Transverse colon (tissue), 4 donors: ENCODE data around the gene CRISPLD2. TPM values are rescaled to one million over a fixed set of nuclear protein-coding genes. Genes with fewer than 3 reads are reported as not detected.

ENCODE experiments used
- DNase-seq: peaks from one replicate; pipeline ENCODE4 v3.0.0-alpha.2; 2019
- H3K27ac ChIP-seq, 4 donors: fragments of 200-600 bp; sonication (generic); 2 replicates each; pipeline ENCODE4 v1.5.1; 2016 to 2018; ENCODE audit warnings: inconsistent platforms in 4 of 4
- H3K27me3 ChIP-seq: fragments of 200-600 bp; sonication (generic); 2 replicates; pipeline ENCODE4 v1.5.1; 2017; ENCODE audit warnings: inconsistent platforms
- H3K36me3 ChIP-seq, 4 donors: fragments of 200-600 bp; sonication (generic); 2 replicates each; pipeline ENCODE4 v1.5.1; 2017 to 2019; ENCODE audit warnings: inconsistent platforms in 4 of 4
- H3K4me1 ChIP-seq, 4 donors: fragments of 200-600 bp; sonication (generic); 2 replicates each; pipeline ENCODE4 v1.5.1; 2017 to 2020; ENCODE audit warnings: inconsistent platforms in 4 of 4
- H3K4me3 ChIP-seq, 4 donors: fragments of 200-600 bp; sonication (generic); 1 replicate in 1 of 4; 2 replicates in 3 of 4; pipeline versions ENCODE4 v1.5.1 to v1.6.1; 2017 to 2019; ENCODE audit warnings: inconsistent platforms in 4 of 4
- H3K9me3 ChIP-seq, 2 donors: fragments of 200-600 bp; sonication (generic); 2 replicates each; pipeline ENCODE4 v1.5.1; 2017 to 2019; ENCODE audit warnings: inconsistent platforms in 2 of 2
- CTCF ChIP-seq, 5 experiments: fragments of 200-600 bp in 3 of 5; fragments of 450-650 bp in 2 of 5; sonication (generic) in 3 of 5; IDR thresholded peaks; 1 replicate in 2 of 5; 2 replicates in 3 of 5; pipeline ENCODE4 v1.5.1; 2016 to 2017; ENCODE audit warnings: antibody characterized with exemption in 5 of 5, inconsistent platforms in 3 of 5, mild to moderate bottlenecking in 2 of 5, moderate library complexity in 1 of 5
- EP300 ChIP-seq: sonication (generic); formaldehyde crosslinking; IDR thresholded peaks from one replicate; pipeline ENCODE4 v1.6.1; 2017; ENCODE audit warnings: antibody characterized with exemption, low read depth
- POLR2A ChIP-seq: fragments of 450-650 bp; IDR thresholded peaks from one replicate; pipeline ENCODE4 v1.6.1; 2016; ENCODE audit warnings: antibody characterized with exemption, mild to moderate bottlenecking, moderate library complexity
- POLR2AphosphoS5 ChIP-seq, 3 donors: sonication (generic); formaldehyde crosslinking; IDR thresholded peaks; one replicate each; pipeline ENCODE4 v1.6.1; 2016; ENCODE audit warnings: antibody characterized with exemption in 3 of 3
- WGBS, 2 donors: methylation state at CpG; one replicate each; pipeline ENCODE4 v1.1.5; 2018; ENCODE audit warnings: low coverage in 1 of 2; 5-methylcytosine and 5-hydroxymethylcytosine counted together
- in situ Hi-C, 4 donors: fragments of 200-750 bp; cut with MboI; loops; one replicate each; pipeline versions ENCODE4 v1.15.0 to v1.15.1; 2017; ENCODE audit warnings: low sequenced_read_pairs in 3 of 4, low pct_ligation_motif_present in 1 of 4, low pct_unique_long_range_greater_than_20kb in 1 of 4
- intact Hi-C: fragments of 100-400 bp; cut with DNase I; formaldehyde crosslinking; loops from one replicate; pipeline ENCODE4 v1.15.1; 2023; ENCODE audit warnings: low total_unique reads
- total RNA-seq, 4 donors: library from RNA; depleted of rRNA; stranded (reverse); fragments of >200 nt; gene quantifications; one replicate each; pipeline ENCODE4 v1.1.0, GENCODE V29; 2016

CRISPLD2 gene
- total RNA-seq, 4 donors from 2014 or later: 53.4 to 326 (median 71.0) TPM

GRCh38 chr16:84847564-84848355, 28.0 kb downstream of the CRISPLD2 start:
- intact Hi-C loops: no loop called here

GRCh38 chr16:84848986-84849634, 29.3 kb downstream of the CRISPLD2 start:
- H3K4me1 ChIP-seq: peaks cover 0 to 2% (median under 1%) of the 10 kb centered on the region in 4 donors
- no peak for DNase-seq
- H3K27ac ChIP-seq: no peak overlapping the region
- in situ Hi-C loops (no loop called here), intact Hi-C loops (no loop called here)
- H3K4me3 ChIP-seq: no peak overlapping the region
- no peaks in the 10 kb centered on the region for H3K9me3 ChIP-seq
- TF ChIP-seq CTCF (IDR thresholded peaks at IDR 0.05) (no peak), POLR2AphosphoS5 (IDR thresholded peaks at IDR 0.05) (no peak), POLR2A (no peak), EP300 (no peak)
- H3K36me3 ChIP-seq: peaks cover 0 to 11% (median 0%) of the 10 kb centered on the region in 4 donors
- 64 to 82% methylated on average over 11 to 22 of the region's 22 CpGs for WGBS, 2 donors
- H3K27me3 ChIP-seq: no peaks in the 10 kb centered on the region

More at GRCh38 chr16:84847564-84848355, 28.0 kb downstream of the CRISPLD2 start:
- TF ChIP-seq POLR2AphosphoS5 (IDR thresholded peaks at IDR 0.05) (peak in 1 of 3 donors; percentile 40), POLR2A (no peak)
- H3K9me3 ChIP-seq: no peaks in the 10 kb centered on the region
- H3K4me1 ChIP-seq: peaks cover 0 to 16% (median 8%) of the 10 kb centered on the region in 4 donors
- WGBS, 2 donors: 73 to 79% methylated on average over 16 to 23 of the region's 23 CpGs
- H3K4me3 ChIP-seq: no peak overlapping the region
- H3K27ac ChIP-seq: no peak overlapping the region
- no peak for DNase-seq
- H3K36me3 ChIP-seq: peaks cover 0 to 10% (median 0%) of the 10 kb centered on the region in 4 donors
- in situ Hi-C loops: no loop called here
- H3K27me3 ChIP-seq: no peaks in the 10 kb centered on the region

GRCh38 chr16:84849751-84850150, 30.0 kb downstream of the CRISPLD2 start:
- Histone ChIP-seq H3K36me3 (peaks cover 0 to 11% (median 0%) of the 10 kb centered on the region in 4 donors), H3K4me3 (no peak overlapping the region), H3K27me3 (no peaks in the 10 kb centered on the region), H3K4me1 (no peaks in the 10 kb centered on the region), H3K9me3 (no peaks in the 10 kb centered on the region), H3K27ac (no peak overlapping the region)
- DNase-seq: no peak
- in situ Hi-C loops: no loop called here
- WGBS, 2 donors: 89 to 100% methylated on average over 3 to 6 of the region's 6 CpGs
- TF ChIP-seq CTCF (IDR thresholded peaks at IDR 0.05) (no peak), POLR2A (no peak), POLR2AphosphoS5 (IDR thresholded peaks at IDR 0.05) (no peak), EP300 (no peak)
- intact Hi-C loops: no loop called here

- no peak for DNase-seq
- WGBS, 2 donors: 80 to 88% methylated on average over 1 to 6 of the region's 6 CpGs
- TF ChIP-seq CTCF (IDR thresholded peaks at IDR 0.05) (no peak), POLR2AphosphoS5 (IDR thresholded peaks at IDR 0.05) (peak in 2 of 3 donors; percentile 4 to 5)
- in situ Hi-C loops (no loop called here), intact Hi-C loops (no loop called here)
- Histone ChIP-seq H3K4me3 (no peak overlapping the region), H3K27me3 (no peaks in the 10 kb centered on the region), H3K9me3 (no peaks in the 10 kb centered on the region), H3K36me3 (peaks cover 0 to 11% (median 3%) of the 10 kb centered on the region in 4 donors), H3K27ac (no peak overlapping the region), H3K4me1 (no peaks in the 10 kb centered on the region)
These were observed 30.9 kb downstream of the CRISPLD2 start for GRCh38 chr16:84850714-84851113.
